Coronary artery (tissue), 2 donors: ENCODE data around the gene ONECUT3.

ENCODE experiments used
- DNase-seq: peaks from one replicate; pipeline ENCODE4 v3.0.0-alpha.2; 2017; ENCODE audit warnings: low spot score
- H3K27ac ChIP-seq, 2 donors: fragments of 200-600 bp; sonication (generic); one replicate each; pipeline ENCODE4 v1.5.1; 2016 to 2019
- H3K4me3 ChIP-seq: fragments of 200-600 bp; sonication (generic); 2 replicates; pipeline ENCODE4 v1.5.1; 2016; ENCODE audit warnings: mild to moderate bottlenecking, moderate library complexity
- TF ChIP-seq, protein P1 (sequence below): fragments of 200-600 bp; sonication (generic); IDR thresholded peaks from one replicate; pipeline ENCODE4 v1.5.1; 2019; ENCODE audit warnings: antibody characterized with exemption

ONECUT3 gene

DNA sequence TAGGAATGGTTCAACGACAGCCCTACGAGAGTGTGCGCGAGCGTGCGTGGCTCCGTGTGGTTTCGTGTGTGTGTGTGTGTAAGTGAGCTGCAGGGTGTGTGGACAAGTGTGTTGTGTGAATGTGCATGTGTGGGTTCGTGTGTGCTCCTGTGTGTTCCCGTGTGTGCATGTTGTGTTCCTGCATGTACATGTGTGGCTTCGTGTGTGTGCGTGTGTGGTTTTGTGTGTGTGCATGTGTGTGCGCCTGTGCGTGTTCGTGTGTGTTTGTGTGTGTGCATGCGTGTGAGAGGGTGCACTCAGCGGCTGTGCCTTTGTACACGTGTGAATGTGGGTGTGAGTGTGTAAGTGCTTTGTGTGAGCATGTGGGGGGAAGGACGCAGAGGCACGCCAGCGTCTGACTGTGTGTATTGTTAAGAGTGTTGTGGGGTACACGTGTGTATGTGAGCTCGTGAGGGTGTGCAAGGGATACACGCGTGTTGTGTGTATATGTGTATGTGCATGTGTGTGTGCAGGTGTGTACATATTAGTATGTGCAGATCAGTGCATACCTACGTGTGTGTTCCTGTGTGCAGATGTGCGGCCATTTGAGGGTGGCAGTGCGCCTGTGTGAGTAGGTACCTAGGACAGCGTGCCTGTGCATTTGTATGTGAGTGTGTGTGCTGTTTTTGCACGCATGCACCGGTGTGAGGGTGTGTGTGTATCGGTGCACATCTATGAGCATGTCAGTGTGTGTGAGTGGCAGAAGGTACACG is 24.3 kb upstream of the ONECUT3 start:
- DNase-seq: no peak

DNA sequence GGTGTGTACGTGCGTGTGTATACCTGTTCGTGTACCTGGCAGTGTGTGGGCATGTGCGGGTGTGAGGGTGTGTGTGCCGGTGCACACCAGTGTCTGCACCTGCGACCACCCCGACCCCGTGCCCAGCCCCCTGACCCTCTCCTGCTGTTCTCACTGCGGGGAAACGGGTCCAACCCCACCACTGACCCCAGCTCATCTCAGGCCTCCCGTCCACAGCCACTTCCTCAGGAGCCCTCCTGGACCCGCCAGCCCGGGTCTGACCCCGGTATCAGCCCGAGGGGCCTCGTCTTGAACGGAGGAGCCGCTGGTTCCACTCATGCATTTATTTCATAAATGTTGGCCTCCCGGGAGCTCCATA is 23.8 kb upstream of the ONECUT3 start:
- DNase-seq: no peak
- TF ChIP-seq, protein P1, sequence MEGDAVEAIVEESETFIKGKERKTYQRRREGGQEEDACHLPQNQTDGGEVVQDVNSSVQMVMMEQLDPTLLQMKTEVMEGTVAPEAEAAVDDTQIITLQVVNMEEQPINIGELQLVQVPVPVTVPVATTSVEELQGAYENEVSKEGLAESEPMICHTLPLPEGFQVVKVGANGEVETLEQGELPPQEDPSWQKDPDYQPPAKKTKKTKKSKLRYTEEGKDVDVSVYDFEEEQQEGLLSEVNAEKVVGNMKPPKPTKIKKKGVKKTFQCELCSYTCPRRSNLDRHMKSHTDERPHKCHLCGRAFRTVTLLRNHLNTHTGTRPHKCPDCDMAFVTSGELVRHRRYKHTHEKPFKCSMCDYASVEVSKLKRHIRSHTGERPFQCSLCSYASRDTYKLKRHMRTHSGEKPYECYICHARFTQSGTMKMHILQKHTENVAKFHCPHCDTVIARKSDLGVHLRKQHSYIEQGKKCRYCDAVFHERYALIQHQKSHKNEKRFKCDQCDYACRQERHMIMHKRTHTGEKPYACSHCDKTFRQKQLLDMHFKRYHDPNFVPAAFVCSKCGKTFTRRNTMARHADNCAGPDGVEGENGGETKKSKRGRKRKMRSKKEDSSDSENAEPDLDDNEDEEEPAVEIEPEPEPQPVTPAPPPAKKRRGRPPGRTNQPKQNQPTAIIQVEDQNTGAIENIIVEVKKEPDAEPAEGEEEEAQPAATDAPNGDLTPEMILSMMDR: no peak
- H3K27ac ChIP-seq: no peak overlapping the region
- H3K4me3 ChIP-seq: no peak overlapping the region

More for the DNA sequence above, 24.3 kb upstream of the ONECUT3 start:
- TF ChIP-seq, protein P1: no peak
- H3K4me3 ChIP-seq: no peak overlapping the region
- no peak overlapping the region for H3K27ac ChIP-seq

DNA sequence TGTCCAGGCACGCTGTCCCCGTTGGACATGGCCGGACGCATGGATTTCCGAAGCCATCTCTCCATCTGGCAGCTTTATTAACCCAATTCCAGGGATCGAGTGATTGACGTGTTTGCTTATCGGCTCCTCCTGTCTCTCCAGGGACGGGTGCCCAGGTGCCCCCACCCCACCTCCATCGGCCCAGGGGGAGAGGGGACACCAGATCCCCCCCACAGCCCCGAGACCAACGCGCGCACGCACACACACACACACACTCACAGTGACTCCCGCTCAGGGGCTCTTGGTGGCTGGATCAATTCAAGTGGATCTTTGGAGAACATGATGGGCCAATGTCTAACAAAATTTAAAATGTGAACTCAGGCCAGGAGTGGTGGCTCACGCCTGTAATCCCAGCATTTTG is 23.1 kb upstream of the ONECUT3 start:
- no peak for DNase-seq
- Histone ChIP-seq H3K4me3 (no peak overlapping the region), H3K27ac (no peak overlapping the region)
- TF ChIP-seq, protein P1: no peak

DNA sequence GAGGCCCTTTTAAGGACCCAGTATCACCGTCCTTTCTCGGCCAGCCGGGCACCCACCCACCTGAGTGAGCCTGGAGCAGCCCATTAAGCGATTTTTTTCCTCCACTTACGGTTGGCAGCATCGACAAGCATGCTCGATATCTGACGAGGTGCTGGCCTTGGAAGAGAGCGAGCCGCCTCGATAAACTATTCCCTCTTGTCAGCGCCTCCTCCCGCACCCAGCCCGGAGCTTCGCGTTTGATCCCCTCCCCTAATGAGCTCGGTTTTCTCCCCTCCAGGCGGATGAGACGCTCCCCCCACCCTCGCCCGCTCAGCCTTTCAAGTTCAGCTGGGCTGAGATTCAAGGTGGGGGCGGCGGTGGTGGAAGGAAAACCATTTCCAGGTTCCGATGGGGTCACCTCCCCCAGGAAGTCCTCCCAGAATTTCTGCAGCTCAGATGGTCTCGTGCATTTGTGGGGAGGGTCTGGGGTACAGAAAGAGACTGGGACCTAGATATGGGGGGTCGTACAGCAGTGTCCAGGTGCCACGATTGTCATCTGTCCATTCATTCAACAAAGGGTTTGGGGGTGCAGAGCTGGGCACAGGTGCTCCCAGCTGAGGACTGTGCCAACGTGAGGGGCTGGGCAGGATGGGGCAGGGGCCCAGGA is 18.9 kb upstream of the ONECUT3 start:
- no peak for DNase-seq
- no peak overlapping the region for H3K4me3 ChIP-seq
- TF ChIP-seq, protein P1: no peak
- no peak overlapping the region for H3K27ac ChIP-seq

DNA sequence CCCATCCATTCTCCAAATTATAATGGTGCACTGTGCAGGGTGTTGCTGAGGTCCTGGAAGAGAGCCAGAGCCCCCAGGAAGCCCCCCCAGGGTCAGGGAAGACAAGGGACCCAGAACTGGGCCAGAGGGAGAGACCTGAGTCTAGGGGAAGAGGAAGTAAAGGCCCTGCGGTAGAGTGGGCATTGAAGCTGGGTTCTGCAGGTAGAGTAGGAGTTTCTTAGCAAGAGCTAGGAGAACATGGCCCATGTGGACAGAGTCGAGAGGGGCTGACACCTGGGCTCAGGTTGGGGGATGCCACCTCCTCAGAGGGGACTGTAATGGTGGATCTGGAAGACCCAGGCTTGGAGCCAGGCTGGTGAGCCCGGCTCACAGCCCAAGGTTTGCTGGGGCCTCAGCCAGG is 17.0 kb upstream of the ONECUT3 start:
- Histone ChIP-seq H3K27ac (no peak overlapping the region), H3K4me3 (no peak overlapping the region)
- no peak for DNase-seq
- TF ChIP-seq, protein P1: no peak

DNA sequence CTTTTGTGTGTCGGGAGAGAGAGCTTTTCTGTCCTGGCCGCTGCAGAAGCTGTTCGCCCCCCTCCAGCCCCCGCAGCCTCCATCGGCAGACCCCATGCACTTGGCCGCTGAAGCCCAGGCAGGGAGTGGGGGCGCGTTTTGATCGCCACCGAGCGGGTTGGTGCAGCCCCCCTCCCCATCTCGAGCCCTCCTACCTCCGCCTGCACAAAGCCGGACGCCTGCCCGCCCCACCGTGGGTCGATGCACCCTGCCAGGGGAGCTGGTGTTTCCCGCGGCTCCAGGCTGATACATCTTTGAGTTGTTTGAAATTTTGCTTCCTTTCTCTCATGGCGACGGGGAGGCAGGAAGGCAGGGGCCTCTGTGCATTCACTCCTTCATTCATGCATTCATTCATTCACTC is 16.4 kb upstream of the ONECUT3 start:
- no peak overlapping the region for H3K4me3 ChIP-seq
- no peak for DNase-seq
- no peak overlapping the region for H3K27ac ChIP-seq
- TF ChIP-seq, protein P1: no peak
